ENCODE results near the gene YTHDC2. TPM values are rescaled to one million over a fixed set of nuclear protein-coding genes. Genes with fewer than 3 reads are reported as not detected.

YTHDC2 gene
- total and polyA plus RNA-seq, 10 of the 15 experiments (the other 5 are each of a cell fraction or from before 2014, with no cell fraction given), result 3.8 to 25.8 (median 16.4) TPM

DNA sequence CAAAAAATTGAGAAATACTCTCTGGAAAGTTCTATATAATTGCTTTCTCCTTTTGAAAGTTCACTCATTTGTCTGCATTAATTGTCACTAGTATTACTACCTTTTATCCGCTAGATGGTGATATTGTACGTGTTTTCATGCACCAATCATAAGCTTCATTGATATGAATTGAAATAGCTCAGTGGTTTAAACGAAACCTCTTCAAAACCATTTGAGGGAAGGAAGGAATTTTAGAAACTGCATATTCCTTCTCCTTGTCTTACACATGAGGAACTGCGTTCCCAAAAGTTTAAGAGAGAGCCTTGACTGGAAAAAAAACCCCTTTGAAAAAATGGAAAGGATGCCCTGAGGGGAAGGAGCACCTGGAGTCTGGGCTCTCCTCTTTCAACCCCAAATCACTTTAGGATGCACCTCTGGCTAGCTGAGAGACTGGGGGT lies 98.6 kb downstream of the YTHDC2 start:
- in situ Hi-C loops (cut with MboI), result no loop called here
- ChIA-PET RAD21 (ENCODE audit: unreplicated experiment) (interaction anchor here (0.5 to 2.0 kb wide), 23 partner anchors 9 to 1458 kb away, joined by 3 to 23 read pairs (median 4); no protein-coding TSS in a partner anchor), POLR2A (no interaction called here), CTCF (interaction anchor here (0.6 to 4.8 kb wide), 61 partner anchors 9 to 1631 kb away, joined by 3 to 115 read pairs (median 4); partner anchors contain the start of gene DCP2), SMC1A (ENCODE audit: uncharacterized antibody, unreplicated experiment) (interaction anchor here (0.5 to 2.0 kb wide), 21 partner anchors 9 to 1191 kb away, joined by 3 to 38 read pairs (median 4); no protein-coding TSS in a partner anchor)
- no peaks in the 10 kb centered on the region for H4K20me1 ChIP-seq (ENCODE audit: control insufficient read depth, insufficient read depth)
- no peaks in the 10 kb centered on the region for H3K36me3 ChIP-seq (ENCODE audit: control insufficient read depth in 2 of 2, insufficient read depth in 2 of 2, low read length in 1 of 2)
- no peaks in the 10 kb centered on the region for H3K79me2 ChIP-seq (ENCODE audit: control insufficient read depth, insufficient read depth, low read length)
- no peaks in the 10 kb centered on the region for H3K27me3 ChIP-seq (replicated peaks in 1 of 2; ENCODE audit: control insufficient read depth in 2 of 2, insufficient read depth in 2 of 2, low read length in 1 of 2)
- WGBS (ENCODE audit: insufficient coverage, insufficient replicate concordance, low lambda C conversion rate, missing lambda C conversion rate), result 1% methylated on average over 4 of the region's 4 CpGs
- BruUV-seq (replicated peaks), result no TSS peak
- intact Hi-C loops (cut with micrococcal nuclease; ENCODE audit: unreplicated experiment), result loop anchor here (1.0 to 5.0 kb wide), 4 partner anchors 52 to 1175 kb away; no protein-coding TSS in a partner anchor
- H3K4me3 ChIP-seq, result no peak overlapping the region
- H3K9ac ChIP-seq (ENCODE audit: control insufficient read depth, insufficient read depth, low read length), result no peak overlapping the region
- H3K4me1 ChIP-seq (ENCODE audit: control insufficient read depth, insufficient read depth, low read length), result no peaks in the 10 kb centered on the region
- H3K4me2 ChIP-seq (ENCODE audit: control insufficient read depth, insufficient read depth), result no peak overlapping the region
- no peak overlapping the region for H2AFZ ChIP-seq (ENCODE audit: control insufficient read depth, low read depth, low read length)
- FAIRE-seq (no peak), ATAC-seq (peak; percentile 87), DNase-seq (ENCODE audit: low read depth, low spot score) (no peak)
- no peak overlapping the region for H3K27ac ChIP-seq (ENCODE audit: control insufficient read depth, insufficient read depth)
- H3K9me3 ChIP-seq (replicated peaks; ENCODE audit: control insufficient read depth, insufficient read depth, low read length), result no peaks in the 10 kb centered on the region; the same call in 2 of the 3 replicates
- TF ChIP-seq, protein P1, sequence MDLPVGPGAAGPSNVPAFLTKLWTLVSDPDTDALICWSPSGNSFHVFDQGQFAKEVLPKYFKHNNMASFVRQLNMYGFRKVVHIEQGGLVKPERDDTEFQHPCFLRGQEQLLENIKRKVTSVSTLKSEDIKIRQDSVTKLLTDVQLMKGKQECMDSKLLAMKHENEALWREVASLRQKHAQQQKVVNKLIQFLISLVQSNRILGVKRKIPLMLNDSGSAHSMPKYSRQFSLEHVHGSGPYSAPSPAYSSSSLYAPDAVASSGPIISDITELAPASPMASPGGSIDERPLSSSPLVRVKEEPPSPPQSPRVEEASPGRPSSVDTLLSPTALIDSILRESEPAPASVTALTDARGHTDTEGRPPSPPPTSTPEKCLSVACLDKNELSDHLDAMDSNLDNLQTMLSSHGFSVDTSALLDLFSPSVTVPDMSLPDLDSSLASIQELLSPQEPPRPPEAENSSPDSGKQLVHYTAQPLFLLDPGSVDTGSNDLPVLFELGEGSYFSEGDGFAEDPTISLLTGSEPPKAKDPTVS (IDR thresholded peaks at IDR 0.05; ENCODE audit: low read depth, low read length), result no peak
- TF ChIP-seq RAD21 (IDR thresholded peaks at IDR 0.05; ENCODE audit: insufficient read depth, low read depth, low read length) (peak; percentile 81), CBFB (IDR thresholded peaks at IDR 0.05; ENCODE audit: low read depth) (no peak), SMC3 (IDR thresholded peaks at IDR 0.05; ENCODE audit: borderline replicate concordance, low read length) (peak; percentile 54; the same call in 1 of the 2 replicates), HDAC2 (IDR thresholded peaks at IDR 0.05) (no peak), CBX3 (IDR thresholded peaks at IDR 0.05; ENCODE audit: borderline replicate concordance, low read depth) (no peak), YY1 (IDR thresholded peaks at IDR 0.05; ENCODE audit: low read depth, low read length) (no peak)
- TF ChIP-seq, protein P2, sequence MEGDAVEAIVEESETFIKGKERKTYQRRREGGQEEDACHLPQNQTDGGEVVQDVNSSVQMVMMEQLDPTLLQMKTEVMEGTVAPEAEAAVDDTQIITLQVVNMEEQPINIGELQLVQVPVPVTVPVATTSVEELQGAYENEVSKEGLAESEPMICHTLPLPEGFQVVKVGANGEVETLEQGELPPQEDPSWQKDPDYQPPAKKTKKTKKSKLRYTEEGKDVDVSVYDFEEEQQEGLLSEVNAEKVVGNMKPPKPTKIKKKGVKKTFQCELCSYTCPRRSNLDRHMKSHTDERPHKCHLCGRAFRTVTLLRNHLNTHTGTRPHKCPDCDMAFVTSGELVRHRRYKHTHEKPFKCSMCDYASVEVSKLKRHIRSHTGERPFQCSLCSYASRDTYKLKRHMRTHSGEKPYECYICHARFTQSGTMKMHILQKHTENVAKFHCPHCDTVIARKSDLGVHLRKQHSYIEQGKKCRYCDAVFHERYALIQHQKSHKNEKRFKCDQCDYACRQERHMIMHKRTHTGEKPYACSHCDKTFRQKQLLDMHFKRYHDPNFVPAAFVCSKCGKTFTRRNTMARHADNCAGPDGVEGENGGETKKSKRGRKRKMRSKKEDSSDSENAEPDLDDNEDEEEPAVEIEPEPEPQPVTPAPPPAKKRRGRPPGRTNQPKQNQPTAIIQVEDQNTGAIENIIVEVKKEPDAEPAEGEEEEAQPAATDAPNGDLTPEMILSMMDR (IDR thresholded peaks at IDR 0.05 in 2 of 3, conservative IDR thresholded peaks at IDR 0.05 in 1 of 3; ENCODE audit: control insufficient read depth in 2 of 3, extremely low read depth in 1 of 3, insufficient read depth in 1 of 3, low read depth in 3 of 3, low read length in 3 of 3), result peak; percentile 36 to 77 (median 53); a peak in 4 of 6 replicates
- TF ChIP-seq, protein P3, sequence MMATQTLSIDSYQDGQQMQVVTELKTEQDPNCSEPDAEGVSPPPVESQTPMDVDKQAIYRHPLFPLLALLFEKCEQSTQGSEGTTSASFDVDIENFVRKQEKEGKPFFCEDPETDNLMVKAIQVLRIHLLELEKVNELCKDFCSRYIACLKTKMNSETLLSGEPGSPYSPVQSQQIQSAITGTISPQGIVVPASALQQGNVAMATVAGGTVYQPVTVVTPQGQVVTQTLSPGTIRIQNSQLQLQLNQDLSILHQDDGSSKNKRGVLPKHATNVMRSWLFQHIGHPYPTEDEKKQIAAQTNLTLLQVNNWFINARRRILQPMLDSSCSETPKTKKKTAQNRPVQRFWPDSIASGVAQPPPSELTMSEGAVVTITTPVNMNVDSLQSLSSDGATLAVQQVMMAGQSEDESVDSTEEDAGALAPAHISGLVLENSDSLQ (IDR thresholded peaks at IDR 0.05), result no peak
